Stimulated activated CD8-positive, alpha-beta memory T cell treated with anti-CD3 and anti-CD28 coated beads, Interleukin-15, amount 100 ng/mL, for 4 hours (primary cell): Measurements from ENCODE around the gene MTFP1.
A peak's percentile ranks its signal among the peaks of the same experiment; 100 is the strongest.
"Not testable (repeated sequence)": the region's sequence is repeated elsewhere in the genome, so short reads cannot be mapped to it uniquely, and the experiment has no call there.

Experiments
- DNase-seq, 2 donors: peaks; one replicate each; pipeline ENCODE4 v3.0.0-alpha.2; 2020; ENCODE audit warnings: low read depth in 2 of 2

The MTFP1 gene

DNA sequence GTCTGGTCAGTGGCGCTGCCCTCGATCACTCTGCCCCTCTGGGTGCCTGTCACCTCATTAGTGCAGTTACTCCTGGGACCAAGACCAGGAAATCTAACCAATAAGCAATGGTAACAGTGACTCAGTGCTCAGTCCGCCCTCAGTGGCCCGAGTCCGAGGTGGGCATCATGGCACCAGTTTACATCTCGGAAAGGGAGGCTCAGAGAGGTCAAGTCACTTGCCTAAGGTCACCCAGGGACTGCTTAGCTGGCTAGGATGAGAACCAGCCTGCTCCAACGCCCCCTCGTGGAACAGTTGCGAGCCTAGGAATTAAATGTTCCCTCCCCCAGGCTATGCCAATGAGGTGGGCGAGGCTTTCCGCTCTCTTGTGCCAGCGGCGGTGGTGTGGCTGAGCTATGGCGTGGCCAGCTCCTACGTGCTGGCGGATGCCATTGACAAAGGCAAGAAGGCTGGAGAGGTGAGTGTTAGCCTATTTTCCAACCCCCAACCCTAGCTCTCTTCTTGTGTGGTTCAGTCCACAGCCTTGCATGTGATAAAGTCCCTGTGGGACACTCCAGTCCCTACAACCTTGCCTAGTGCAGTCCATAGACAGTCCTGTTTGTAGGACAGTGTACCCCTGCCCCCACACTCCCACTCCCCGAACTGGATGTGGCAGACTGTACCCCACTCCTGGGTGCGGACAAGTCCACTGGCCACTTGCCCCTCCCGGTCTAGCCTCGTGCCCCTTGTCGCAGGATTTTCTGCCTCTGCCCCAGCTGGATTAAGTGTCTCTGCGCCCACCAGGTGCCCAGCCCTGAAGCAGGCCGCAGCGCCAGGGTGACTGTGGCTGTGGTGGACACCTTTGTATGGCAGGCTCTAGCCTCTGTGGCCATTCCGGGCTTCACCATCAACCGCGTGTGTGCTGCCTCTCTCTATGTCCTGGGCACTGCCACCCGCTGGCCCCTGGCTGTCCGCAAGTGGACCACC is 1.1 kb downstream of the MTFP1 start:
- DNase-seq, result peak; percentile 67 to 79

DNA sequence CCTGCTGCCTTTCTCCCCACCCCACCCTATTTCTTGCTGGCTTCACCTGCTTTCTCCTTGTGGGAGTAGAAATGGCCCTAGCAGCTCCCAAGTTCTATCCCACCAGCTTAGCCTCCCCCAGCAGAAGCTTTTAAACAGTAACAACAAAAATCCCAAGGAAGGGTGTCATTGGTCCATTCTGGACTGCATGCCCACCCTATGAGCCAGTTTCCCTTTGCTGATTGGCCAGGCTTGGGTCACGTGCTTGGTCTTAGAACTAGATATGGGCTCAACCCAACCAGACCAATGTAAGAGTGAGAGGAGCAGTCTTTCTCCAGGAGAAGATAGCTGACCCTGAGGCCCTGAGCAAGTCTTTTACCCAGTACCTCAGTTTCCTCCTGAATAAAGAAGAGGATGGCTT is 2.3 kb downstream of the MTFP1 start:
- DNase-seq, result no peak

GRCh38 chr22:30429887-30430286 is 4.3 kb downstream of the MTFP1 start:
- no peak for DNase-seq

GRCh38 chr22:30430933-30431332 is 5.4 kb downstream of the MTFP1 start:
- no peak for DNase-seq

DNA sequence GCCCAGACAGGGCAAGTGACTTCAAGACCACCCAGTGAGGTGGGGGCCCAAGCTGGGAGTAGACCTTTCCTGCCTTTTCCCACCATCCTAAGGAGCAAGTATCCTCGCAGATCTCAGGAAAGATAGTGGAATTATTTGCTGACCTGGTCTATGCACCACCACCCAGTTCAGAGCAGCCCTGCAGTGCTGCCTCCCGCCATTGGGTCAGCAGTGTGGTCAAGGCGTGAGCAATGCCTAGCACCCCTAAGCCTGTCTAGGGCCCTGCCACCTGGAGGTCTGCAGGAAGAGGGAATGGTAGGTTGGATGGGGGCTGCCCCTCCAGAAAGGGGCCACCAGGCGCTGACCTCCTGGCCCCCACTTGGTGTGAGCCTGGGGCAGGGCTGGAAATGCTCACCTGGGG is 6.5 kb downstream of the MTFP1 start:
- DNase-seq, result no peak

- DNase-seq, result no peak
These were observed 7.0 kb downstream of the MTFP1 start for GRCh38 chr22:30432520-30432919.

DNA sequence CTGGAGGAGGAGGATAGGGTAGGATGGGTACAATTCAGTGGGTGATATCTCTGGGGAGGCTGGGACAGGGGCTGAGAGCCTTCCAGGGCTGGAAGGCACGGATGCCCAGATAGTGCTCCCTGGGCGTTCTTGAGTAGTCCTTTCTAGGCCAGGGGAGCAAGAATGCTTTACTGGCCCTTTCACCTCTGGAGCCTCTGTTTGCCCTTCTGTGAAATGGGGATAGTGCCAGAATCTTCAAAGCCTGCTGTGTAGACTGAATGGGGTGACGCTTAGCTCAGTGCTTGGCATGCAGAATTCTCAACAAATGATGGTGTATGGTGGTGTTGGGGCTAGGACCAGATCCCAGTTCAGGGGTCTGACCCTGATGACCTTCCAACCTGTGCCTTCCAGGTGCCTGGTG is 7.7 kb downstream of the MTFP1 start:
- DNase-seq, result no peak

GRCh38 chr22:30433773-30434172 is 8.2 kb downstream of the MTFP1 start:
- DNase-seq, result no peak

- DNase-seq, result no peak
These were observed 9.3 kb downstream of the MTFP1 start for GRCh38 chr22:30434843-30435242.

- peak; percentile 57 to 73 for DNase-seq
These were observed 10.1 kb downstream of the MTFP1 start for GRCh38 chr22:30435674-30436126.

GRCh38 chr22:30436196-30436595 is 10.6 kb downstream of the MTFP1 start:
- no peak for DNase-seq

DNA sequence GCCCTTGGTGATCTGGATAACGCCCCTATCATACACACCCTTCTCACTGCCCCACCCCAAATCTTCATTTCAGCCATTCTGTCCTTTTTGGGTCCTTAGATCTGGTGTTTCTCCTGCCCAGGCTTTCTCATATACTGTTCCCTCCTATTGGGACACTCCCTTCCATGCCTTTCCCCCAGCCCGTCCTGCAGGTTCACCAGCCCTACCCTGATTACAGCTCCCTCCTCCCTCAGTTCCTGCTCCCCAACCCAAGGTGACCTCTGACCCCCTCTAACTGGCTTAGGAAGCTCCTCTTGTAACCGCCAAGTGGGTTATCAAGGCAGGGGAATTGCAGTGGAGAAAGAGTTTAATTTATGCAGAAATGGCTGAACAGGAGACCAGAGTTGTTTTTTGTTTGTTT is 13.0 kb downstream of the MTFP1 start:
- no peak for DNase-seq

- no peak for DNase-seq
These were observed 13.7 kb downstream of the MTFP1 start for GRCh38 chr22:30439226-30439625.

DNA sequence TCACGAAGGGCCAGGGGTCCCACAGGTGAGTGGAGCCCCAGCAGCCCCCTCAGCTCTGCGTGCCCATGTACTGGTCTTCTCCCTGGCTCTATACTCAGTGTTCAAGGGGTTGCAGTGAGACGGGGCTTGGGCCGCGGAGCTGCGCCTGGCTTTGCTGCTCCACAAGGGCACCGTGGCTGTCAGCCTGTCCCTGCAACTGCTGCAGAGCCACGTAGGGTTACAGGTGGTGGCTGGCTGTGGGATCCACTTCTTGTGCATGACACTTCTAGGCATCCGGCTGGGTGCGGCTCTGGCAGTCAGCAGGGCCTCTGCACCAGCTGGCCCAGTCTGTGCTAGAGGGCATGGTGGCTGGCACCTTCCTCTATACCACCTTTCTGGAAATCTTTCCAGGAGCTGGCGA is 14.3 kb downstream of the MTFP1 start:
- no peak for DNase-seq

GRCh38 chr22:30441088-30441487 is 15.5 kb downstream of the MTFP1 start:
- DNase-seq, result no peak

DNA sequence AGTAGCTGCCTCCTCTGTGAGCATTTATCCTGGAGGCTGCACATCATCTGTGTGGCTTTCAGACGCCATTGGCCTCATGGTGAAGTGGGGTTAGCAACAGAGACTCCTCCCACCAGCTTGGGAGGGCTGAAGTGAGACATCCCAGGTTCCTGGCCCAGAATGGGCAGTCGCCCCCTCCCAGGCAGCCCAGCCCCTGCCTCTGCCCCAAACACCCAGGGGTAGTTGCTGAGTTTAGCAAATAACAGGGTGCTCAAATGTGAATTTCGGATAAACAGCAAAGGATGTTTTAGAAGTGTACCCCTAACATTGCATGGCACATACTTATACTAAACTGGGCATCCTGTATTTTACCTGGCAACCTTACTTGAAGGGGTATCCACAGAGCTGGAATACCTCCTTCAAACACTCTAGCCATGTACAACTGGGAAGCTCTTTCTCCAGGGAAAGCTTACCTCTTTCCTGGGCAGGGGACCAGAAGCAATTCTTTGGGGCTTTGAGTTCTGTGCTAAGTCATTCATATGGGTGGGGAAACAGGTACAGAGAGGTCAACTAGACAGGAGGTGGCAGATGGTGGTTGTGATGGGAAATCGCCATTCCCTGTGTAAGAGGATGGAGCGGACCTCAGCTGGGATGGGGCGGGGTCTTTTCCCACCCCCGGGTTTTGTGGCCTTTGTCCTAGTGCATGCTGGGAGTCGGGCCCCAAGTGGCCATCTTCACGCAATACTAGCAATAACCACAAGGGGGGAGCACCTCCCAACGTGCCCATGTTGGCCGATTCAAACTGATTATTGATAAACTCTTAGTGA is 19.3 kb downstream of the MTFP1 start:
- DNase-seq, result no peak

DNA sequence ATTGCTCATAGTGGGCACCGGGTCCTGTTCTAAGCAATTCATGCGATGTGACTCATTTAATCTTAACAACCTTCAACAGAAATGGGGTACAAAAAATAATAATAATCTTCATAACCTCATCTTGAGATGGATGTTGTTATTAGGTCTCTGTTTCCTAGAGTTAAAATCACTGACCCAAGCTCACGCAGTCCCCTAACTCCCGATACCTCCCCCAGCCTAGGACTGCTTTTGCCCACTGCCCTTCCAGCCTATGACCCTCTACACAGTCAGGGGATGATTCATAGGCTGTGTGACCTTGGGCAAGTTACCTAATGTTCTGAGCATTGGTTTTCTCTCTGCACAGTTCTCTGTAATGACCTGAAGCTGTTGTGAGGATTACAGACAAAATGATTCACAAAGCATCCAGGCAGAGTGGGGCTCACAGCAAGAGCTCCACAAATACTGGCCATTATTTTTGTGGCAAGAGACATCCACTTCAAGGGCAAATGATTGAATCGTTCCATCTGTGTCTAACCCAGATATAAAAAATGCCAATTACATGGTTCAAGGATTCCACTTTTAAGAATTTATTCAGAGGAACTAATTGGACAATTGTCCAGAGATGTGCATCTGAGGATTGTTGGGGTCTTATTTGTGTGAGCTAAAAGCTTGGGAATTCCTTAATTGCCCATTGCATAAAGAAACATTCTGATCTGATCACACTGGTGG is 20.0 kb downstream of the MTFP1 start:
- no peak for DNase-seq

DNA sequence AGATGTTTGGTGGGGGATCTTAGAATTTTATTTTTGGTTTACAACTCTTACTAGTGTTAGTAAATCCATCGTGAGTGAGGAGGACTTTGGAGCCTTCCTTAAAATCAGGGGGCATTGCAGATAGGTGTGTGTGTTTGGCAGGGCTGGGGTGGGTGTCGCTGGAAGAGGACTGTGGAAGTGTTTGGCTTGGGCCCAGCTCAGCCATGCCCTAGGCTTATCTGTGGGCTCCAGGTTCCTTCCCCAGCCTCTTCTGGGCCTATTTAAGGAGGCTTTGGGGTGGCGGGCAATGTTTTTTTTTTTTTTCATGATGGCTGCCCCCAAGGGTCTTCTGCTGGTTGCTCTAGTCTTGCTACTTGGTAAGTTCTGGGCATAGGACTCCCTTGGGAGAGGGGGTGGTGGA is 22.1 kb downstream of the MTFP1 start:
- DNase-seq, result no peak

DNA sequence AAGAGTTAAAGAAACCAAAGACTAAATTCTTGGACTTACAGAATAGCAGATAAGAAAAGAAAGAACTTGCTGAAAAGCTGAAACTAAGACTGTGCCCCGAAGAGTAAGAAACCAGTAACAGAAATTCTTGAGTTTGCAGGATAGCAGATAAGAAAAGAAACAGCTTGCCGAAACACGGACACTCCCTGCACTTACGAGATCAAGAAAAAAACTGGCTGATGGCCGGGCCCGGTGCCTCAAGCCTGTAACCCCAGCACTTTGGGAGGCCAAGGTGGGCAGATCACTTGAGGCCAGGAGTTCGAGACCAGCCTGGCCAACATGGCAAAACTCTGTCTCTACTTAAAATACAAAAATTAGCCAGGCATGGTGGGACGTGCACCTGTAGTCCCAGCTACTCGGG is 25.9 kb downstream of the MTFP1 start:
- not testable (repeated sequence) for DNase-seq

GRCh38 chr22:30452861-30453260 is 27.3 kb downstream of the MTFP1 start:
- no peak for DNase-seq

- no peak for DNase-seq
These were observed 28.4 kb downstream of the MTFP1 start for GRCh38 chr22:30453731-30454510.
